ENCODE data around the gene PSMD3.
A peak's percentile ranks its signal among the peaks of the same experiment; 100 is the strongest.

Gene PSMD3

DNA sequence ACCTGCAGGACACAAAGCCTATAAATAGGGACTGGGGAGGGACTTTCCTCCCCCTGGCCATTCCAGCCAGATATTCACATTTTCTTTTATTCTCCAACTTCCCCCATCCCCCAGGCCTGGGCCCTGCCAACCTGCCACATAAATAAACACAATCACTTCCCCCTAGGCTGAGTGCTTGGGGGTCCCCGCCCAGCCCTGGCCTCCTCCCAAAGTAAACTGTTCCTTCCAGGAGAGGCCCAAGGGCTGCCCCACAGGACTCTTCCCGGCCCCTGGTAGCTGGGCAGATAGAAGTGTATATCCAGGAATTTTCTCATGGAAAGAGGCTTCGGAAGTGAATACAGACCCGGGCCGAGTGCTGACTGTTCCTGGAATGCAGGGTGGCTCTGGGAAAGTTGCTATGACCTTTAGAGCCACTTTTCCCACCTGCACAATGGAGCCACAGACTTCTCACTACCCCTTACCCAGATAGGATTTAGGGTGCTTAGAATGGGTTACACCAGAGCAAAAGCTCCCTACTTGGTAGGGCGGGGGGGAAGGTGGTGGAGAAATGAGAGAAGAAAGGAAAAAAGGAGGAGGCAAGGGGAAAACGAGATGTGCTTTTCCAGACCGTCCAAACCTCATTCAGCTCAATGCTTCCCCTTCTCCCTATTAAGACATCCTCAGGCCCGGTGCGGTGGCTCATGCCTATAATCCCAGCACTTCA, 43.1 kb downstream of the PSMD3 start:
- no peak for DNase-seq

DNA sequence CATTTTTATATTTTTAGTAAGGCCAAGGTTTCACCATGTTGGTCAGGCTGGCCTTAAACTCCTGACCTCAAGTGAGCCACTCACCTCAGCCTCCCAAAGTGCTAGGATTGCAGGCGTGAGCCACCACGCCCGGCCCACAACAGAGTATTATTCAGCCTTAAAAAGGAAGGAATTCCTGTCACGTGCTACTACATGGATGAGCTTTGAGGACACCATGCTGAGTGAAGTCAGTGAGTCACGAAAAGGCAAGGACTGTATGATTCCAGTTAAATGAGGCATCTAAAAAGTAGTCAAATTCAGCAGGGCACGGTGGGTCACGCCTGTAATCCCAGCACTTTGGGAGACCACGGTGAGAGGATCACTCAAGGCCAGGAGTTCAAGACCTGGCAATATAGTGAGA, 44.3 kb downstream of the PSMD3 start:
- DNase-seq = no peak

GRCh38 chr17:40025559-40025958, 45.0 kb downstream of the PSMD3 start:
- no peak for DNase-seq

- no peak for DNase-seq
These were observed 45.6 kb downstream of the PSMD3 start for GRCh38 chr17:40025991-40026815.

DNA sequence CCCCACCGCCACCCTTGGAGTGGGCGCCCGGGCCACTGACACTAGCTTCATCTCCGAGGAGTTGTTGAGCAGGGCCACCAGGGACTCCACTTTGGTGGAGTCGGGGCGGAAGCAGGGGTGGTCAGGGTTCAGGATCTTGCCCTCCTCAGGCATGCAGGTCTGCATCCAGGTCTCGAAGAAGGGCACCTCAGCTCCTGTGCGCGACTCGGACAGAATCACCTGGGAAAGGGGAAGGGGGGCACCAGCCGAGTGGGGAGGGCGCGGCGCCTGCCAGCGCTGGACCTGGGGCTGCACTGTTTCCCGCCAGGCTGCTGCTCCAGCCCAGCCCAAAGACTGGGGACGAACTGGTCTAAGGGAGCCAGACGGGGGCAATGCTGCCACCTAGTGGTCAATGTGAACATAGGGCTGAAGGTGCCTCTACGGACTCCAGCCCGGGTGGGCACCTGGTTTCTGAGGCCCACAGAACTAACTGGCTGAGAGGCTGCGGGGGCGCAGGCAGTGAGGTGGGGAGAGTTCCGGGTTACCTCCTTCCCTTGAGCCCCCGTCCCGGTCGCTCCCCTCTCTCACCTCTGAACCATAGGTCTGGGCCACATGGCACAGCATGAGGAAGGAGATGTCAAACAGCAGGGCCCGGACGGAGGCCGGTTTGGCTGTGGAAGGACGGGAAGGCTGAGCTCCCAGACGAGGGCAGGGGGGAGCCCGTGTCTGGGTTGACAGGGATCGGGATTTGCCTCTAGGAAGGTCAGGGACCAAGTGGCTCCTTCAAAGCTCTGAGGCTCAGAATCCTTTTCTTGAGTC, 46.4 kb downstream of the PSMD3 start:
- peak; percentile 58 to 61 for DNase-seq

- no peak for DNase-seq
These were observed 47.0 kb downstream of the PSMD3 start for GRCh38 chr17:40027614-40028012.

GRCh38 chr17:40028595-40028994, 48.0 kb downstream of the PSMD3 start:
- no peak for DNase-seq

GRCh38 chr17:40031706-40032105, 51.1 kb downstream of the PSMD3 start:
- DNase-seq = no peak

DNA sequence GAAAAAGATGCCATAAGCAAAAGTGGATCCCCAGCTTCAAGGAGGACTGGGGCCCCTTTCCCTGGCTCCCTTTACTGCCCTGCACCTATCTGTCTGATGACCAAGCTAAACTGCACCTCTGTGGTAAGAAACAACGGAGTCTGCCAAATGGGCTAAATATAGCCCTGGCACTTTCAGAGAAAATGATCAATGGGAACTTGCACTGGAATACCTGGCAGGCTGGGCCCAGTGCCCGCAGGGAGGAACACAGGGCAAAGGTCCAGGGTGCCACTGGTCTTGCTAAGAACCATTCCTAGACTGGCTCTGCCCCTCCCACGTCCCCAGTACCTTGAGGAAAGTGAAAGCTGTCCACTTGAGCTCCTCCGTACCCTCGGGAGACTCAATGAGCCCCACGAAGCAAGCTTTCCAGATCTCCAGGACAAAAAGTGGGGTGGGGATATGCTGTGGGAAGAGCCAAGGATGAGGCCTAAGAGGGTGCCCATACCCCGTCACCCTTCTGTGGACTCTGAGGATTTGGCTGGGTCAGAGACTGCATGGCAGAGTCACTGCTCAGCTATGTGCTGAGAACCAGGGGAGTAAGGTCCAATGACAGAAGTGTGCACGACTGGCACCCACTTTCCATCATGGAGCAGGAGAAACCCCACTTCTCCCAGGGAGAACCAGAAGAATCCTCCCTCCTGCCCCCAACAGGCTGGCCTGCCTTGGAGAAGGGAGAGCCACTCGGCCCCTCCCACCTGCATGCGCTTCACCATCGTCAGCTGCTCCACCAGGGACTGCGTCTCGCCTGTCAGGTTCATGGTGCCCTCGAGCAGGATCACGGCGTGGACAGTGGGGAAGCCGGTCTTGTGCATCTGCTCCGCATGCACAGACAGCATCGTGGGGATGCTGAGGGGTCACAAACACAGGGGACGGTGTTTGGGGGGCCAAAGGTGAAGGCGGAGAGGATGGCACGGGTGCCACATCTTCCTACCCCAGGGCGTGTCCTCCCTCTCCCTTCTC, 52.0 kb downstream of the PSMD3 start:
- DNase-seq = no peak

DNA sequence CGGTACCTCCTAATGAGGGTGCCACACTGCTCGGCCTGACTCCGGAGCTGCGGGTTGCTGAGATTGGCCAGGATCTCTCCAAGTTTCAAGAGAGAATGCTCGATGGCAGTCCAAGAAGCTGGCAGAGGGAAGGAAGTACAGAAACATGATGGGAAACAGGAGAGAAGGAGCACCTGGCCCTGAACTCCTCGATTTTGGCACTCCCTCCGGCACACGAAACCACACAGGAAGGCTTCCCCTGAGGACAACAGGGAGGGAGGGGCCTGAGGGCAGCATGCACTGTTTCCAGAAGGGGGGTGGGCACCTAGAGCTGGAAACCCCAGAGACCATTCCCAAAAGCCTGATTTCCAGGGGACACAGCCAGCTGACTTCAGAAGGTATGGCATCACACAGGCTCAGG, 52.7 kb downstream of the PSMD3 start:
- DNase-seq = no peak

- no peak for DNase-seq
These were observed 54.0 kb downstream of the PSMD3 start for GRCh38 chr17:40034426-40035161.

GRCh38 chr17:40035162-40035559, 54.6 kb downstream of the PSMD3 start:
- DNase-seq = no peak

DNA sequence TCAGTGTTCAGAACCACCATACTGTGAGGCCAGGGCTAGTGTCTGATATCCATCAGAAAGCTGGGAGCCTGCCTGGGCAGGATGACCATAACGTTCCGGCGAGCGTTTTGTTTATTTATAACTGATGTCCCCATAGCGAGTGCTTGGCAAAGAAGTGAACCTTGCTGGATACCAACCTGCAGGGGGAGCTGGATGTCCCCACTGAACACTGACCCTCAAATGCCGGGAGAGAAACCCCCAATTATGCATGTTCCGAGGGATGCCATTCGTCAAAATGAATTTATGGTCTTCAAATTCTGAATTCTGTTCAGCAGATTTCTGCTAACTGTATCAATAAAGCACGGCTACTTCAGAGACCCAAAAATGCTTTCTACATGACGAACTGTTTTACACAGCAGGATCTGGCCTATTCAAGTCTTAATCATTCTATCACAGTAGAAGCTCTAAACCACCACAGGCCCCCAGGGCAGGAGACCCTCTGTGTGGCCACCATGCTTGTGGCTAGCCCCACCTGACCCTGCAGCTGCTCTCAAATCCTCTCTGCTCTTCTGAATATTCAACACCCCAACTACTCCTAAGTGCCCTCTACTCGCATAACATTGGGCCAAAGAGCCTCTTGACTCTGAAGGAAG, 58.4 kb downstream of the PSMD3 start:
- no peak for DNase-seq

- no peak for DNase-seq
These were observed 60.6 kb downstream of the PSMD3 start for GRCh38 chr17:40041196-40041595.
